HG03045 (cell line): ENCODE measurements around the gene ARIH1.

ENCODE experiments used
- ATAC-seq: cut with Tn5 transposase; IDR thresholded peaks from one replicate; pipeline ENCODE4 v1.9.1; 2021; ENCODE audit warnings: mild to moderate bottlenecking, moderate library complexity; ENCODE audit not compliant: unreplicated experiment

Gene ARIH1

DNA sequence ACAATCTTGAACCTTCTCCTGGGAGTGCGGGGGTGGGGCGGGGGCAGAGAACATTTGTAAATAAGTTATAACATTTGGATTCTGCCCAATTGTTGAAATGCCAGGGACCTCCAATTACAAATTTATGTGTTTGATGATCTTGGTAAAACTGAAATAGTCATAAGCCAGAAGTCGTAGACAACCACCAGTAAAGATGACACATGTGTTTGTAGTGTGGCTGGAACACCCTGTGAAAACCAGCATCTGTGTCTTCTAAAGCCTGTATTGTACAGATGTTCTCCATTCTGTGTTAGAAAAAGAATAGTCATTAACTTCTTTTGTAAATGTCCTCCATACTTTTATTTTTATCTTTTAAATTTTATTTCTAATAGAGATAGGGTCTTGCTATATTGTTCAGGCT is 61.8 kb downstream of the ARIH1 start:
- ATAC-seq, result no peak

DNA sequence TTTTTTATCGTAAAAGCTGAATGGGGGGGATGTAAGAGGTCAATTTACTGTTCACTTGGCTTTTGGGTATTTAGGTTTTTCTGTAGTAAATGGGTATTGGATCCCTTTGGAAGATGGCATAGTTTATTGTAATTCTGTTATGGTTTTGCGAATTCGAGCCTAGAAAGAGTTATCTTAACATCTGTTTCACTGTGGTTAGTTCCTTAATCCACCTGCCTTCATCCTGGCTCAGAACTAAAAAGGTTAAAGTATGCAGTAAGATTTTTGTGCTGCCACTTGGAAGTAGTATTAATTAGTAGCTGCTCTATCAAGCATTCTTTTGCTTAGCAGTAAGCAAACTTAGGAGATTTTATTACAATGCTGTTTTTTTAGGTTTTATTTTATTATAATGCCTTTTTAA is 62.4 kb downstream of the ARIH1 start:
- no peak for ATAC-seq

DNA sequence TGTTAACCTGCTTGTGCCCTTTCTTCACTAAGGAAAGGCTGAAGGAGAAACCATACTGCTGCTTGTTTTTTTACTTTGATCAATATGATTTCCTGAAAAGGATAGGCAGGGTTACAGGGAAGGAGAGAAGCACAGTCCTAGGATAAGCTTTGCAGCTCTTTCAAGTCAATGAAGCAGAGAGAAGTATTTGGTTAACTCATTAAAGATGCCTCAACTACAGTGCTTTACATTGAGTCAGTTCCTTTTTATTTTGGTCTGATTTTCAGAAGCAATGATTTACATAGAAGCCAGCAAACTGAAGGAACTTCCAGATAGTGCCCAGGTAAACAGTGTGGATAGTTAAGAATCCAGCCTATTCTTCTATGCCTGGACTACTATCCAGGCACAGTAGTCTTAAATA is 64.8 kb downstream of the ARIH1 start:
- ATAC-seq, result no peak

DNA sequence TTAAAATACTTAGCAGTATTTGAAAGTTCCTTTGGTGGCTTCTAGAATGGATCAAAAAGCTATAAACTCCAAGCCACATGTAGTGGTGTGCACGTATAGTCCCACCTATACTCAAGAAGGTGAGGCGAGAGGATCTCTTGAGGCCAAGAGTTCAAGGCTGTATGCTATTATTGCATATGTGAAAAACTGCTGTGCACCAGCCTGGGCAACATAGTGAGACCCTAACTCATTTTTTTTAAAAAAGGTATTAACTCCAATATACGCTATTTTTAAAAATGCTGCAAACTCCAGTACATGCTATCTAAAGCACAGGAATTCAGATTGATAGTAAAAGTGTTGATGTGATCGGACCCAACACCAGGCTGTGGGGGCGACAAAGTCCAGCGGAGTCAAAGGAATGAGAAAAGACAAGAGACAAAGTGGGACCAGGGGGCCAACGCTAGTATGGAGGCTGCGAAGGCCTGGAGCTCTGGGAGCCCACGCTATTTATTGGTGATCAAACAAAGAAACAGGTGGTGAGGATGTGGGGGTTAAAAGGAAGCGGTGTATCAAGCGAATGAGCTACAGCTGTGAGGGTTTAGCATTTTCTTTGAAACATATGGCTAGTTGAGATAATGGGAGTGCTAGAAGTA is 66.6 kb downstream of the ARIH1 start:
- no peak for ATAC-seq

DNA sequence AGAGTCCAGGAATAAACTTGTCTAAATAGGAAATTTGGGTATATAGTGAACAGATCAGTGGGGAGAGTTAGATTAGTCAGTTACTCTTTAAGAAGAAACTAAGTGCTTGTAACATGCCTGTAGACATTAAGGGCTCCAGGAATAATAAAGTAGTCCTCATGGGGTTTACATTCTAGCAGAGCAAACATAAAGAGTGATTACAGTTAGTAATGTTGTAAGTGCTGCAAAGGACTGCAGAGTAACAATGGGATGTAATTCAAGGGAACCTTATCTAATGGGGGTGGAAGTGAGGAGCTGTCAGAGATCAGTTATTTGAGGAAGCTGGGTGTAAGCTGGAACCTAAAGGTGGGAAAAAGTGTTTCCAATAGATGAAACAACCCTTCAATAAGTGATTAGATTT is 67.5 kb downstream of the ARIH1 start:
- no peak for ATAC-seq

DNA sequence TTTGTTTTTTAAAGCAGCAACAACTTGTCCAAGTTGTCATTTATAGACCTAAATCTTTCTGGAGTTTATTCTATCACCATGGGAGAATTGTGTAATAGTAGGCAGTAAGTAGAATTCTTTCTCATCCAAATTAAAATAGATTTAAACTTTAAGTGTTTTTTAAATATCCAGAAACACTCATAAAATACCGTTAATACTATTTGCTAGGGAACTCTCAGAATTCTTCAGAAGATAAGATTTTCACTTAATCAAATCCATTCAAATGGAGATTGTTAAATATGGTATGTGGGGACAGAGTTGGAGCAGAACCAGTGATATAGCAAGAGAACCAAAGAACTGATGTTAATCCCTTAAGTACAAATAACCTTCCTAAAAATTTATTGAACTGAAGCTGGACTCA is 71.0 kb downstream of the ARIH1 start:
- no peak for ATAC-seq

DNA sequence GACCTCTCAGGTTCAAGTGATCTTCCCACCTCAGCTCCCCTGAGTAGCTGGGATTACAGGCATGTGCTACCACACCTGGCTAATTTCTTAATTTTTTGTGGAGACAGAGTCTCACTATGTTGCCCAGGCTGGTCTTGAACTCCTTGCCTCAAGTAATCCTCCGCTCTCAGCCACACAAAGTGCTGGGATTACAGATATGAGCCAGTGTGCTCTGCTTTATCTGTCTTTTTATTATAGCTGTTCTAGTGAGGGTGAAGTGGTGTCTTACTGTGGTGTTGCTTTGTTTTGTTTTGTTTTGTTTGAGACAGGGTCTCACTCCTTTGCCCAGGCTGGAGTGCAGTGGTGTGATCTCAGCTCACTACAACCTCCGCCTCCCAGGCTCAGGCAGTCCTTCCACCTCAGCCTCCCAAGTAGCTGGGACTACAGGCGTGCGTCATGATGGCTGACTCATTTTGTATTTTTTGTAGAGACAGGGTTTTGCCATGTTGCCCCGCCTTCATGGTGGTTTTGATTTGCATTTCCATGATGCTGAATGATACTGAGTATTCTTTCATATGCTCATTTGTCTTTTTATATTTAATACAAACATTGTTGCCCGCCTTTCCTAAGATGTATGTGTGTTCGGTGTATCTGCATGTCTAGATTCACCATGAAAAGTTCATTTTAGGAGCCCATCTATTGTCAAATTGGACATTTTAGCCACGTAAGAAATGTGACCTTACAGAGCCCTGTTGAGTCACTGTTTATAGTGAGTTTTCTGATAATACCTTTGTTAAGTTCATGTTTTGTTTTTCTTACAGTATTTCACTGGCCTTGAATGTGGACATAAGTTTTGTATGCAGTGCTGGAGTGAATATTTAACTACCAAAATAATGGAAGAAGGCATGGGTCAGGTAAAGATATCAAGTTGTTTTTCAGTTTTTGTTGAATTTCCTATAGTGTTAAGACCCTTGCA is 80.6 kb downstream of the ARIH1 start:
- no peak for ATAC-seq

DNA sequence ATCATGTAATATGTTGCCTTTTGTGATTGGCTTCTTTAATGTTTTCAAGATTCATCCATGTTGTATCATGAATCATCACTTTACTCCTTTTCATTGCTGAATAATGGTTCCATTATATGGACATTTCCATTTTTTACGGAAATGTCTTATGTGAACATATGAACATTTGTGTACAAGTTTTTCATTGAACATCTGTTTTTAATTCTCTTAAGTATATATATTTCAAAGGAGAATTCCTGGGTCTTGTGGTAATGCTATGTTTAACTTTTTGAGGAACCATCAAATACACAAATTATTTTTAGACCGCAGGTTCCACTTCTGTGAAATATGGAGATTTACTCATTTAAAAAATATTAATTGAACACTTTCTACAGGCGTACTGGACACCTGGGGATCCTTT is 85.7 kb downstream of the ARIH1 start:
- ATAC-seq, result no peak

DNA sequence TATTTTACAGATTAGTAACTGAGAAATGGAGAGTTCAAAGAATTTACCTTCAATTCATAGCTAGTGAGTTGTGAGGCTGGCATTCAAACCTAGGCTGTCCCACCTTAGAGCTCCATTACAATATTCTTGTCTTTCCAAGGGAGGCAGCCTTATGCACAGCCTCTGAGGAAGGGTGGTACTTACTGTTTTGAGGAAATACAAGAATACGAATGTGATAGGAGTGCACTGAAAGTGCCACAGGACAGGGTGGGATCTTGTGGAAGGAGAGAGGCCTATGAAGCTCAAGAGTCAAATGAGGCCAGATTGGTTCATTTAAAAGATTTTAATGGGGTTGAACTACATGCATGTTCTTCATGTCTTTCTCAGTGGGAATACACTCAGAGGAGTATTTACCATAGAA is 86.3 kb downstream of the ARIH1 start:
- no peak for ATAC-seq

DNA sequence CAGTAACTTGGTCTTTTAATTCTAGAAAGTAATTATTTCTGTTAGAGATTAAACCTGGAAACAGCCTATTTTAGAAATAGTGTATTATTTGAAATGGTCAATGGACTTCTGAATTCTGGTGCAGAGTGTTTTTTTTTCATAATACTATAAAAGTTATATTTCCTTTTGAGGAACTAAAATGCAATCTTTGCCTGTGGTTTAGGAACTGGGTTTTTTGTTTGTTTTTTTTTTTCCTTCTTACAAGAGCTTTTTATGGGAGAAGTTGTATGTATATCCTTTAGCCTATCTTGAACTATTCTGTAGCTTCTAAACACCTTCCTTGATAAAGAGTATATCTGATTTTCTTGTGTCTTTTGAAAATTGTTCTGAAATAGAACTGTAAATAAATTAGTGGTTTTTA is 88.3 kb downstream of the ARIH1 start:
- no peak for ATAC-seq

DNA sequence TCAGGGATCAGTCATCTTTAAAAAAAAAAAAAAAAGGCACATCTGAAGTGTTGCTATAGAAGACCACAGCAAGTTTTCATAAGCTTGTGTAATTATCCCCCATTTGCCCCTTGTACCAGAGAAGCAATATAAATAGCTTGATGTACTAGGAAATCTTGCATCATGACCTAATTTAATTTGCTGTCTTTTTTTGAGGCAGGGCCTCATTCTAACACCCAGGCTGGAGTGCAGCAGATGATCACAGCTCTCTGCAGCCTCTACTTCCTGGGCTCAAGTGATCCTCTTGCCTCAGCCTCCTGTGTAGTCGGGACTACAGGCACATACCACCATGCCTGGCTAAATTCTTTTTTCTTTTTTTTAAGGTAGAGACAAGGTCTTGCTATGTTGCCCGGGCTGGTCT is 88.7 kb downstream of the ARIH1 start:
- ATAC-seq, result no peak

DNA sequence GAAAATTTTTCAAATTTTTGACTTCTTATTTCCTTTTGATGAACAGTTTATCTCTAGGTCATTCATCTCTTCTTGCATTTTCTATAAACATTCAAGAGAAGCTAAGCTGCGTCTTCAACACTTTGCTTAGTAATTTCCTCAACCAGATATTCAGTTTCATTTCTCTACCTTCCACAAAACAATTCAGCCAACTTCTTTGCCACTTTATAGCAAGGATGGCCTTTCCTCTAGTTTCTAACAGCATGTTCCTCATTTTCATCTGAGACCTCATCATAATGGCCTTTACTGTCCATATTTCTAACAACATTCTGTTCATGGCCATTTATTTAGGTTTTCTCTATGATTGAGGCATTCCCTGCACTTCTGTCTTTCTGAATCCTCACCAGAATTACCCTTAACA is 90.0 kb downstream of the ARIH1 start:
- ATAC-seq, result no peak

DNA sequence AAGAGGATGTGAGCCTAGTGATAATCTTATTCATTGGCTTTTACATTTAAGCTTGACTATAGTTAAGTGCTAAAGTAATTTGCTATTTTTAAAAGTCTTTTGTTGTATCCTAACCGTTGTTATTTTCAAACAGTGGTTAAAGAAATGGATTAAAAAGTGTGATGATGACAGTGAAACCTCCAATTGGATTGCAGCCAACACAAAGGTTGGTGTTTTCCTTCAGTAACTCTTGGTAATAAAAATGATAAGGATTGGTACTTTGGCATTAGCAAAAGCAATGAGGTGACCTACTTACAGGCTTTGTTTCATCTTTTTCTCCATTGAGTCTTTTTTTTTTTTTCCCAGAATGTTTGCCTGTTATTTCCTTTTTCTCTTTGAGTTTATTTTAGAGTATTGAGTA is 92.8 kb downstream of the ARIH1 start:
- no peak for ATAC-seq

DNA sequence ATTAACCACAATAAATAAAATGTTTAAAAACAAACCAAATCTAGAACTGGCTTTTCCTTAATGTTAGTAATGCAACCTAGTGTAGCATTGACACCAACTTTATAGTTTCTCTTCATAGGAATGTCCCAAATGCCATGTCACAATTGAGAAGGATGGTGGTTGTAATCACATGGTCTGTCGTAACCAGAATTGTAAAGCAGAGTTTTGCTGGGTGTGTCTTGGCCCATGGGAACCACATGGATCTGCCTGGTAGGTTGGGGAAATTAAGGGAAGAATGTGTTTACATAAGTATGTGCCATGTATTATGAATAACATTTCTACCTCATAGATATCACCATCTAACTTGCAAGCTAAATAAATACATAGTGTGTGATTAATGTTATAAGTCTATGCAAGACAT is 95.9 kb downstream of the ARIH1 start:
- ATAC-seq, result no peak

DNA sequence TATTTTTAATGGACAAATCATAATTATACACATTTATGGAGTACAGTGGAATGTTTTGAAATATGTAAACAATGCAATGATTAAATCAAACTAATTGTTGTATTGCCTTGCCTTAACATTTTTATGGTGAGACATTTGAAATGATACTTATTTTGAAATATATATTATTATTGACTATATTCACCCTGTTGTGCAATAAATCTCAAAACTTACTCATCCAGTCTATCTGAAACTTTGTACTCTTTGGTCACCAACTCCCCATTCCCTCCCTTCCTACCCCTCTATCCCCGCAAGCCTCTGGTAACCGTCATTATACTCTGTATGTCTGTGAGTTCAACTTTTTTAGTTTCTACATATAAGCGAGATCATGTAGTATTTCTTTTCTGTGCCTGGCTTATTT is 105.7 kb downstream of the ARIH1 start:
- no peak for ATAC-seq

DNA sequence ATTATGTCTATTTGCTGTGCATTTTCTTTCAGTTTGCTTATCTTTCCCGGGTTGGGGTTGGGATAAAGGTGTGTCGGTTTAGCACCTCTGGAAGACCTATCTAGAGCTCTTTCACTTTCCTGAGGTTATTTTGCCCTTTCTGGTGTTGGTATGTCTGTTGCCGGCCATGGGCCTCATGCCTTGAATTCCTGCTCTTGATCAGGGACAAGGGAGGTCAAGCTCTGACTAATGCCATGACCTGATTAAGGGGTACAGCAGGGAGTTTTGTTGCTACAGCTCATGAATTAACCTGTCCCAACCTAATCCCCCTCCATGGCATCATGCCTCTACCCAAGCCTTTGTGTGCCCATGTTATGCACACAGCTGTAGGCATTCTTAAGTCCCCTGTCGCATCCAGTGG is 109.9 kb downstream of the ARIH1 start:
- ATAC-seq, result no peak

DNA sequence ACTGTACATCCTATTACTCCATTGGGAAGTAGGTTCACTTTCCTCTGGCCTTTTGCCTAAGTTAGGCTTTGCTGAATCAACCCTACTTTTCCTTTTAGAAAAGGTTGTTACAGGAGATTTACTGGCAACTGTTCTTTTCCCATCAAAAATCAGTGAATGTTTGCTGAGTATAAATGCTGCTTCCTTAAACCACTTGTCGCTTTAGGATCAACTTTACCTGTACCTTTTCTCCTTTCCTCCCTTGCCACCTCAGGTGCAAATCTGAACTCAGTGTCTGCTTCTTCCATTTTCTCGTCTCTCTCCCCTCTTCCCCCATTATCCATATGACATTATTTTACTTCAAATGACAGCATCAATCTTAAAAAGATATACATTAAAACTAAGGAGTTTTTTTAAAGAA is 110.9 kb downstream of the ARIH1 start:
- ATAC-seq, result no peak

DNA sequence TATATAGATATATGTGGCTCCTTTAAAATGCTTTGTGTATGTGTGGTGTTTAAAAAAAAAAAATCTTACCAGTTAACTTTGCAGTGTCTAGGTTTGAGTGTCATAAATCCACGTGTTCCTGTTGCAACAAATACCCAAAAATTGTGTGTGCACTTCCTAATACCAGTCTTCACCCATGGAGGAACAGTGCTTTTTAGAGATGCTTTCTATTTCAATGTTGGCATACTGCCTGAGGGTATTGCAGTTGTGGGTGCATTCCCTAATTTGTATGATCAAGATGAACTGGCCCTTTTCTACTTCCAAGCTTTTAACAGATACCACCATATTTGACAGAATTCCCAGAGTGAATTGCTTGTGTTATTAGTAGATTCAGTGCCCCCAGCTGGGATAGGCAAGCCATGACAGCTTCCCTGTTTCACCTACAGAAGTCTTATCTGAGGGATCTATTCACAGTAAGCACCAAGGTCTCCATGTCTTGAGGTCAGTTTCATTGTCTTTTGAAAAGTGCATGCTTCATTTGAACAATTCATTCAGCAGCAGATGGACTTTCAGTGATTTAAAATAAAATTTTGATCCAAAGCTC is 111.4 kb downstream of the ARIH1 start:
- ATAC-seq, result no peak

DNA sequence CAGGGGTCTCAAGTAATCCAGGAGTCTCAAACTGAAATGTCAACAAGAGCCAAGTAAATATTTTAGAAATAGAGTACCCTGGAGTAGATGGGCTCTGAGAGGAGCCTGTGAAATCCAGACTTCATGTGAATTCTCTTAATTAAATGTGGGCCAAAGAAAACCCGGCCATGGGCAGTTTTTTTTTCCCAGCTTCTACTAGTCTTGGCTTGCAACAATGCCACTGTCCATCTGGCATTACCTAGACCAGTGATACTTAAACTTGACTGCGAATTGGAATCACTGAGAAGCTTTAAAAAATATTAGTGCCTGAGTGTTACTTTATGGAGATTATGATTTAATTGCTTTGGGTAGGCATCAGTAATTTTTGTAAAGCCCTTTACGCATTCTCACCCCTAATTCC is 114.0 kb downstream of the ARIH1 start:
- no peak for ATAC-seq

DNA sequence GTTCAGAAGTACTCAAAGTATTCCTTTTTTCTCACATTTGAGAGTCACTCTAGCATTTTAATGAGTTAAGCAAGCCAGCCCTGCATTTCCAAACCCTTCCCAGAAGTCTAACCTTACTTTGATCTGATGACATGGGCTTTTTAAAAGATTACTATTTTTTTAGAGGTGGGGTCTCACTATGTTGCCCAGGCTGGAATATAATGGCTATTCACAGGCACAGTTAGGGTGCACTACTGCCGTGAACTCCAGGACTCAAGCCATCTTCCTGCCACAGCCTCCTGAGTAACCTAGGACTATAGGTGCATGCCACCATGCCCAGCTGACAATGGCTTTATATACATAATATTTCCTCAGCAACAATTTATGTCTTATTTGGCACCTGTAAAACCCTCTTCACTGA is 116.3 kb downstream of the ARIH1 start:
- no peak for ATAC-seq

DNA sequence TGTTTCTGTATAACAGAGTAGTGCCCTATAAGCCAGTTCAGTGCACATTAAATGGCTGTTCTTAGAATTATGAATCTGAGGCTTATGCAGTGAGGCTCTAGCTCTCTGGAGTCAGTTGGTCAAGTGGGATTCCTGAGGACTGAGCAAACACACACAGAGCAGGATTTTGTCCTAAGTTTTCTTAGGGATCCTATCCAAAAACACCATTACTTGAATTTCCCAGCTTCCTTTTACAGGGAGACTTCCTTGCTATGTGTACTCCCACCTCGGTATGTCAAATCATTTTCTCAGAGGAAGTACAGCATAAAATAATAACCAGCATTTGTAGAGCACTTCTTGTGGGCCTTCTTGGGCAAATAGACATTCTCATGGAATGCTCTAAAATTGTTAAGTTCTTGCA is 117.2 kb downstream of the ARIH1 start:
- ATAC-seq, result no peak

DNA sequence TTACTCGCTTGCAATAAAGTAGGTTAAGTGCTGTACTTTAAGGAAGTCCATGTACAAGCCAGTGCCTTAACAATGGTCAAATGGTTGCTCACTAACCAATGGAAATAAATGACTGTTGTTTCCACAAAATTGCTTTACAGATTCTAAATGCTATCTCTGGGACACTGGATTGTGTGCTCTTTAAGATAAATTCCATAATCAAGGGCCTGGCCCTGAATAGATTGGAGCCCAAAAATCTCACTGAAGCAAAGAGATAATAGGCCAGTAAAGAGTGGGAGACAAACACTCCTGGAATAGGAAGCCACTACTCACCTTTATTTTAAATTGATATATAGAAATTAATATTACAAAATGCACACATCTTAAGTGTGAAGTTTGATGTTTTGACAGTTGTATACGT is 118.0 kb downstream of the ARIH1 start:
- ATAC-seq, result no peak
